ENCODE data around the gene RFC5.

The RFC5 gene, protein sequence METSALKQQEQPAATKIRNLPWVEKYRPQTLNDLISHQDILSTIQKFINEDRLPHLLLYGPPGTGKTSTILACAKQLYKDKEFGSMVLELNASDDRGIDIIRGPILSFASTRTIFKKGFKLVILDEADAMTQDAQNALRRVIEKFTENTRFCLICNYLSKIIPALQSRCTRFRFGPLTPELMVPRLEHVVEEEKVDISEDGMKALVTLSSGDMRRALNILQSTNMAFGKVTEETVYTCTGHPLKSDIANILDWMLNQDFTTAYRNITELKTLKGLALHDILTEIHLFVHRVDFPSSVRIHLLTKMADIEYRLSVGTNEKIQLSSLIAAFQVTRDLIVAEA

GRCh38 chr12:118016424-118017264 lies at the start of gene RFC5:
RFC5 (plus strand) TSS chr12:118016703; CDS start chr12:118016828, 125 bp downstream.
- in situ Hi-C loops (cut with MboI; ENCODE audit: low sequenced_read_pairs), result no loop called here

- in situ Hi-C loops (cut with MboI; ENCODE audit: low sequenced_read_pairs), result no loop called here
Observed at GRCh38 chr12:117967043-117967442, 49.5 kb upstream of the RFC5 start.

- in situ Hi-C loops (cut with MboI; ENCODE audit: low sequenced_read_pairs), result no loop called here
Observed at GRCh38 chr12:117967512-117967911, 49.0 kb upstream of the RFC5 start.

DNA sequence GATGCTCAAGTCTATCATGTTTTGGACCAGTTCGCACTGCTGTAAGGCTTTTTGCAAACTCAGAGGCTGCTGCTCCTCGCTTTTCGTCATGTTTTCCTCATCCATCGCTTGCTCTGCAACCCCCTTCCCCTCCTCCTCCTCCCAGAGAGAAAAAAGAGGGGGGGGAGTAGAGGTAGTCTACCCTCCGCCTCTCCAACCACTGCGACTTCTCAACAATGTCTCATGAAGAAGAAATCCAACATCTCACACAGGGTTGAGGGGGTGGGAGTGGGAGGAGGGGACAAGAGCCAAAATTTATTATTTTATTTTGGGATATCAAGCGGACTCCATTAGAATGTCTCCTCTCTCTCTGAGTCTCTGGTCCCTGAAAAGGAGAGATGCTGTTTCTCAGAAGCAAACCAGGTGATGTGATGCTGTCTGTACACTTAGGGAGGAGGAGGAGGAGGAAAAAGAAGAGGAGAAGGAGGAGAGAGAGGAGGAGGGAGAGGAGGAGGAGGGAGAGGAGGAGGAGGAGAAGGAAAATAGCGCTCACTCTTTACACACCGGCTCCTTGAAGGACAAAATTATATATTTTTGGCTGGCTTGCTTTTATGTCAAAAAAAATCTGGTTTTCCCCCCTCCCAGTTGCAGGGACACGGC lies 48.2 kb upstream of the RFC5 start:
- in situ Hi-C loops (cut with MboI; ENCODE audit: low sequenced_read_pairs), result no loop called here

DNA sequence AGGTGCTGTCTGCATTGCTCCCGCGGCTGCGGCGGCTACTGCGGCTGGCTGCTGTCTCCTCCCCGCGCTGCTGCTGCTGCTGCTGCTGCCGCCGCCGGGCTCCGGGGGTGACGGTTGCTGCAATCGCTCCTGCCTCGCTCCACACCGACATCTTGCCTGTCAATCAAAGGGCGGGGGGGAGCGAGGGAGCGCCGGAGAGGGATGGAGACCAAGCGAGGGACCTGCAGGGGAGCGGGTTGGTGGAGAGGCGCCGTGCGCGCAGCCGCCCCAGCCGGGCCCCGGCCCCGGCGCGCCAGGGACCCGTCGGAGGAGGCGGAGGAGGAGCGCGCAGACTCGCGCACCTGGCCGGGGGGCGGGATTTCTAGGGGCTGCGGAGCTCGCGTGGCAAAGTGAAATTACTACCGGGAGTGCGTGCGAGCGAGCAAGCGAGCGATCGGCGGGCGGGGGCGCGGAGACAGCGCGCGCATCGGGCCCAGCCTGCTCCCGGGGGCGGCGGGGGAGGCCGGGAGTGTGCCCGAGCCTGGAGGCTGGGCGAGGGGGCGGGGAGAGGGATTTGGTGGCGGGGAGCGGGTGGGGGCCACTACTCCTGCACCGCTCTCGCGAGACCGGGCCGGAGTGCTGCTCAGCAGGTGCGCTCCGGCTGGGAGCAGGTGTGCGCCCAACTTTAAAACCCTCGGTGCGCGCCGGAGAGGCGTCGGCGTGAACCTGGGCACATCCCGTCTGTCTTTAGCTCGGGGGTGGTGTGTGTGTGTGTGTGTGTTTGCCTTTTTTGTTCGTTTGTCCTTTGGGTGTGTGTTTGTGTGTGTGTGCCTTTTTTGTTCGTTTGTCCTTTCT lies 47.5 kb upstream of the RFC5 start, which contains the start of gene KSR2:
KSR2 (minus strand) TSS at position 165 of the 834 bp plus-strand sequence. CDS start 735 bp downstream, outside the sequence.
- in situ Hi-C loops (cut with MboI; ENCODE audit: low sequenced_read_pairs), result no loop called here

GRCh38 chr12:117970334-117970733 lies 46.2 kb upstream of the RFC5 start:
- in situ Hi-C loops (cut with MboI; ENCODE audit: low sequenced_read_pairs), result no loop called here

DNA sequence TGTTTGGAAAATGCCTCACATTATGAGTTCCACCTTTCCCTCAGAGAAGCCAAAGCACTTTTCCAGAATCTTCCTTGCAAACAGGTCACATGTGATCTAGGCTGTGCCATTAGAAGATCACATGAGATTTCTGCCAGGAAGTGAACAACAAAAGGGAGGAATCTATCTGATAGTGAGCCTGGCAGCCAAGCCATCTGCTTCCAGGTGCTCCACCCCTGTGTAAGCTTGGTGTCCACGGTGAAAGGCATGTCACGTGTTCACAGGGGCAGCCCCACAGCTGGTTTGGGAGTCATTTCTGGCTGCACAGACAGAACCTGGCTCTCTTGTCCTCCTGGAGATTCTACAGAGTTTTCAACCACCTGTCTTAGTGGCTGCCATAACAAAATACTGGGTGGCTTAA lies 44.2 kb upstream of the RFC5 start:
- in situ Hi-C loops (cut with MboI; ENCODE audit: low sequenced_read_pairs), result no loop called here

DNA sequence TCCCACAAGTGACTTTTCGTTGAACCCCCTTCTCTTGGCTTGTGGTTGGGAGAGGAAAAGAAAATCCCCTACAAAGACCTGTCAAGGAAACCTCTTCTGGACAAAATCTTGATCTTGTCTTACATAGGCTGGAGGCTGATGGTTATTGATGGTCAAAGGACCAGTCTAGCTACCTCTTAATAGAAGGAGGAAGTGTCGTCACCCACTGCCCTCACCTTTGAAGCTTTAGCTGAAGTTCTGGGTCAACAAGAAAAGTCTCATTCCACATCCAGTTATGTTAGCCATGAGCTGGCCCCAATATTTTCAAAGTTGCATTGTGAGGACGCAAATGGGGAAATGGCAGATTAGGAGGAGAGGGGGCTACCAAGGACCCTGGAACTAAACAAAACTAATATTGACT lies 41.5 kb upstream of the RFC5 start:
- in situ Hi-C loops (cut with MboI; ENCODE audit: low sequenced_read_pairs), result no loop called here

DNA sequence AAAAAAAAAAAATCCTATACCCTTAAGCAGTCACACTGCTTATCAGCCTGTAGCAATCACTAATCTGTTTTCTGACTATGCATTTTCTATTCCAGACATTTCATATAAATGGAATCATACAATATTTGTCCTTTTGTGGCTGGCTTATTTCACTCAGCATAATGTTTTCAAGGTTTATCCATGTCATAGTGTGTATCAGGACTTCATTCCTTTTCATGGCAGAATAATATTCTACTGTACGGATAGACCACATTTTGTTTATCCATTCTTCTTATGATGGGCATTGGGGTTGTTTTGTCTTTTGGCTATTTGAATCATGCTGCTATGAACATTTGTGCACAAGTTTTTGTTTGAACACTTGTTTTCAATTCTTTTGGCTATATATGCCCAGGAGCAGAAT lies 39.1 kb upstream of the RFC5 start:
- in situ Hi-C loops (cut with MboI; ENCODE audit: low sequenced_read_pairs), result no loop called here

- in situ Hi-C loops (cut with MboI; ENCODE audit: low sequenced_read_pairs), result no loop called here
Observed at GRCh38 chr12:117980616-117981015, 35.9 kb upstream of the RFC5 start.

GRCh38 chr12:117981267-117981666 lies 35.2 kb upstream of the RFC5 start:
- in situ Hi-C loops (cut with MboI; ENCODE audit: low sequenced_read_pairs), result no loop called here

- in situ Hi-C loops (cut with MboI; ENCODE audit: low sequenced_read_pairs), result no loop called here
Observed at GRCh38 chr12:117985182-117985581, 31.3 kb upstream of the RFC5 start.

DNA sequence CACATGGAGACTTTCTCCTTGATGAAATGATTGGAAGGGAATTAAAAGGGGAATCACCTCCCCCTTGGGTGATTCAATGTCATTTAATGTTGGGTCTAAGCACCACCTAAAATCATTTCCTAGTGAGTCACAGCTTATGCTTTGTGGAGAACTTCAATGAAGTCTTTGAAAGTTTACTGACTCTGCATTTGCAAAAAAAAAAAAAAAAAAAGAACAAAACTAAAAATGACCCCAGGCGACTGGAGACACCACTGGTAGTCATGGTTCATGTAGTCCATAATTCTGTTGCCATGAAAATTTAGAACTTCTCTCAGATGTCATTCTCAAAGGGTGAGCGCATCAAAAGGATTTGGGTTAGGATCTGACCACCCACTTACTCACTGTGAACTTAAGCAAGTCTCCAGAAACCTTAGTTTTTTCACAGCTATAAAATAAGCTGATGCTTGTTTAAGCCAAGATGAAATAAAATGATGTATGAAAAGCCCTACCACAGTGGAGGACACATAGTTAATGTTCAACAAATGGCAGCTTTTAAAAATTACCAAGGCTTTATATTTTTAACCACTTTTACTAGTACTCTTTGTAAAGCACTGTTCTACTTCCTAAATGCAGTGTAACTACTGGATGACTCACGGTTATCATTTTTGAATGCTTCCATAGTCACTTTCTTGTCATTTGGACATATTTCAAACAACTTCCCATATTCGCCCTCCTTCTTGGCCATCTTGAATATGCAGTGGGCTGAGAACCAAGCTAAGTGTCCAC lies 29.6 kb upstream of the RFC5 start:
- in situ Hi-C loops (cut with MboI; ENCODE audit: low sequenced_read_pairs), result no loop called here

DNA sequence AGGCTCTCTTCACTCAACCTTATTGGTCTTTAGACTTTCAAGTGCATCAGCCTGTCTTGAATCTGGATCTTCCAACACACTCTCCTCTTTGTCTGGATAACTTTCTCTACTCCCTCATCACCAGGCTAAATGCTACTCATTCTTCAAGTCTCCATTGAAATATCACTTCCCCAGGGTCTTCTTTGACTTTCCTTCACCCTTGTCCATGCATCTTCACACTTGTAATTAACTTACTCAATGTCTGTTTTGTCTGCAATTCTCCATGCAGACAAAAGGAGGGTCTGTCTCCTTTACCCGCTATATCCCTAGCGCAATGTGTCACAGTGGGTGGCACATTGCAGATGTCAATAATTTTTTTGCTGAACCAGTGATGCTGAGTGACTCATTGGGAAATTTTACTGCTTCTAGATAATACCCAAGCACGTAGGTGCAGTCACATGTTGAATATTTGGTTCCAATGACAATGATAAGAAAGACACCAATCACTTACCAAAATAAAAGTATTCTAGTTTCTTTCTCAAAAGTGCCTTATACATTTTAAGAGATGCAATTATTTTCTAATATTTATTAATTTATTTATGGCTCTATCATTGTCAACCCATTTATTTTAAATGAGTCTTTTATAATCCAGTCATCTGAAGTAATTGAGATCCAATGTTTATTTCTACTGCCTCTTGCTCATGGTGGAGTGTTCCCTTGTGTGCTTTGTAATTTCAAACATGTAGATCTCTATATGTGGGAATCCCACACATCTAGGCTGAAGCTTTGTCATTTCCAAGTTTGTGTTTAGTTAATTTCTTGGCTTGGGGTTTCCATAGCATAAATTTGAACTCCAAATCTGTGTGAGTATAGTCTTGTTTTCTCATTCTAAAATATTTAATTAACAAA lies 21.7 kb upstream of the RFC5 start:
- in situ Hi-C loops (cut with MboI; ENCODE audit: low sequenced_read_pairs), result loop anchor here (5.0 kb wide), 1 partner anchor 358 kb away; no protein-coding TSS in a partner anchor

DNA sequence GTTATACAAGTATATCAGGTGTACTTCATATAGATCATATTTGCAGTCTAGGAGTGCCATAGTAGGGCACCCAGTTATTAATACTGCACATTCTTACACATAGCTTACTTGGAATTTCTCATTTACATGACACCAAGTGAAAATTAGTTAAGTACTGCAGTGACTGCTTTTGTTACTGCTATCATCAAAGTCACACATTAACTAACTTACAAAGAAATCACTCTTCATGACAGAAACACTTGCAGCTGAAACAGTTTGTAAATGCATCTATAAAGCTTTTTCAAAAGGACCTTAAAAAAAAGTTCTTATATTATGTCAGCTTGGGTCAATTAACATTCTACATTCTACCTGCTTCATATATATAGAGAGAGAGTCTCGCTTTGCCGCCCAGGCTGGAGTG lies 17.8 kb upstream of the RFC5 start:
- in situ Hi-C loops (cut with MboI; ENCODE audit: low sequenced_read_pairs), result loop anchor here (5.0 kb wide), 1 partner anchor 354 kb away; no protein-coding TSS in a partner anchor

- in situ Hi-C loops (cut with MboI; ENCODE audit: low sequenced_read_pairs), result loop anchor here (5.0 kb wide), 1 partner anchor 352 kb away; no protein-coding TSS in a partner anchor
Observed at GRCh38 chr12:117999806-118000205, 16.7 kb upstream of the RFC5 start.

GRCh38 chr12:118010903-118011302 lies 5.6 kb upstream of the RFC5 start:
- in situ Hi-C loops (cut with MboI; ENCODE audit: low sequenced_read_pairs), result no loop called here

DNA sequence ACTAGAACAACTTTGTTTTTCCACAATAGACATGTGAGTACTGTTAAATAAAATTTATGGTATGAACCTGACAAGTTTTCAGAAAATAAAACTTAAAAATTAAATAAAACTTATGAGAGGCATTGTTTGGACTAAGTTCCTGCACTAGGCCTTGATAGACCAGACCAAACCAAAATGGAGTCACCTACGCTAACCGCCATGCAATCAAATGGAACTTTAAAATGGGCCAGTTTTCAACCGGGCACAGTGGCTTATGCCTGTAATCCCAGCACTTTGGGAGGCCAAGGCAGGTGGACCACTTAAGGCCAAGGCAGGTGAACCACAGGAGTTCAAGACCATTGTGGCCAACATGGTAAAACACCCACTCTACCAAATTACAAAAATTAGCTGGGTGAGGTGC lies 5.1 kb upstream of the RFC5 start:
- in situ Hi-C loops (cut with MboI; ENCODE audit: low sequenced_read_pairs), result no loop called here

- in situ Hi-C loops (cut with MboI; ENCODE audit: low sequenced_read_pairs), result no loop called here
Observed at GRCh38 chr12:118011961-118012360, 4.5 kb upstream of the RFC5 start.

Data from HL-60/S4 treated with retinoic acid at 250 ng/mL for 4 days and 3 days (cell line).